GM18499 (cell line): ENCODE measurements around the gene PRKD3.

Experiments
- ATAC-seq: cut with Tn5 transposase; IDR thresholded peaks from one replicate; pipeline ENCODE4 v1.9.1; 2021; ENCODE audit warnings: moderate number of reproducible peaks; ENCODE audit not compliant: insufficient read depth, unreplicated experiment

The PRKD3 gene

GRCh38 chr2:37343537-37344434, 19.2 kb upstream of the PRKD3 start:
- ATAC-seq = no peak

- ATAC-seq = no peak
Observed at GRCh38 chr2:37342591-37343220, 18.1 kb upstream of the PRKD3 start.

- ATAC-seq = no peak
Observed at GRCh38 chr2:37340637-37341036, 16.0 kb upstream of the PRKD3 start.

GRCh38 chr2:37338933-37339332, 14.3 kb upstream of the PRKD3 start:
- no peak for ATAC-seq

DNA sequence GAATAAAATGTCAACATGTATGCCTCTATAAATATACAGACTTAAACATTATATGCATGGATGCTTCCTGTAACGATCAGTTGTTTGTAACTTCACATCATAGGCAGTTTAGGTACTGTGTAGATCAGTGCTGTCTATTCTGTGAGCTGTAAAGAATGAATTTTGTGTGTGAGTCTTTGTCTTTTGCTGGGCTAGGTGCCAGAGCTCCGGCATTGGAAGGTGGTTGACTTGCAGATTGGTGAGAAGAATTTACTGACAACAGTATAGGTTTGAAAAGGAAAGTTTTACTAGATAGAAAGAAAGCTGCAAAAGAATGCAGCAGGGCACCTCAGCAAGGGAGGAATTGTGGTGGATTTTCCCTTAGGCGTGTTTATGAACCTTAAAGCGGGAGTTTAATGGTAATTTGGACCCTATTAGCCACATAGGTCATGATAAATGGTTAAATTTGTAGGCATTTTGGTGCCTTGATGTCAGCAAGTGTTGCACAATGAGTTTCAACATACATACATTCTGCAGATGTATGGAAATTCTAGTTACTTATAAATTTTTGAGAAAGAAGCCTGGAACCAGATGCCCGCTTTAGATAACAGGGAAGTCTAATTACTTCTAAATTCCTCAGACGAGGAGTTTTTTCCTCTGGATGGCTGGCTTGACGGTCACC, 13.1 kb upstream of the PRKD3 start:
- ATAC-seq = no peak

- no peak for ATAC-seq
Observed at GRCh38 chr2:37335604-37336003, 11.0 kb upstream of the PRKD3 start.

DNA sequence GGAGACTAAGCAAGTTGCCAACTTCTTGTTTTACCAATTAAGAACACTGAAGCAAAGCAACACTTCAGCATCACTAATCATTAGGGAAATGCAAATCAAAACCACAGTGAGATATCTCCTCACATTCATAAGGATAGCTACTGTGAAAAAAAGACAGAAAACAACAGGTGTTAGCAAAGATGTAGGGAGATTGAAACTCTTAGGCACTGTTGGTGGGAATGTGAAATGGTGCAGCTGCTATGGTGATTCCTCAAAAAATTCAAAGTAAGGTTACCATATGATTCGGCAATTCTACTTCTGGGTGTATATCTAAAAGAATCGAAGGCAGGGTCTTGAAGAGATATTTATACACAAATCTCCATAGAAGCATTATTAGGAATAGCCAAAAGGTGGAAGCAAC, 8.6 kb upstream of the PRKD3 start:
- ATAC-seq = no peak

- no peak for ATAC-seq
Observed at GRCh38 chr2:37332560-37332959, 7.9 kb upstream of the PRKD3 start.

DNA sequence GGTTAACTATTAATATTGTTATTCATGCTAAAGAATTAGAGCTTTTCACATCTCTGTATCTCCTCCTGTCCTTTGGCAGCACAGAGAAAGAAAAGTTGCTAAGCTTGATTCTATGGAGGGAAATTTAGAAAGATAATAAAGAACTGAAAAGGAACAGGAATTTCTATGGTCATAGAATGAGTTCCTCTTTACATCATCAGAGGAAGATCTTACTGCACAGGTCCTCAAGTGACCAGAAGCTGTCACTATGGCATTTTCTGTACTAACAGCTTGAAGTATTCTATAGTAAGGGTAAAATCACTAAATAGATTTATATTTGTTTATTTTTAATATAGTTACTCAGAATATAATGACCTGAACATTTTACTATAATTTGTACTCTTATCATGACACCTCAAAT, 6.0 kb upstream of the PRKD3 start:
- no peak for ATAC-seq

DNA sequence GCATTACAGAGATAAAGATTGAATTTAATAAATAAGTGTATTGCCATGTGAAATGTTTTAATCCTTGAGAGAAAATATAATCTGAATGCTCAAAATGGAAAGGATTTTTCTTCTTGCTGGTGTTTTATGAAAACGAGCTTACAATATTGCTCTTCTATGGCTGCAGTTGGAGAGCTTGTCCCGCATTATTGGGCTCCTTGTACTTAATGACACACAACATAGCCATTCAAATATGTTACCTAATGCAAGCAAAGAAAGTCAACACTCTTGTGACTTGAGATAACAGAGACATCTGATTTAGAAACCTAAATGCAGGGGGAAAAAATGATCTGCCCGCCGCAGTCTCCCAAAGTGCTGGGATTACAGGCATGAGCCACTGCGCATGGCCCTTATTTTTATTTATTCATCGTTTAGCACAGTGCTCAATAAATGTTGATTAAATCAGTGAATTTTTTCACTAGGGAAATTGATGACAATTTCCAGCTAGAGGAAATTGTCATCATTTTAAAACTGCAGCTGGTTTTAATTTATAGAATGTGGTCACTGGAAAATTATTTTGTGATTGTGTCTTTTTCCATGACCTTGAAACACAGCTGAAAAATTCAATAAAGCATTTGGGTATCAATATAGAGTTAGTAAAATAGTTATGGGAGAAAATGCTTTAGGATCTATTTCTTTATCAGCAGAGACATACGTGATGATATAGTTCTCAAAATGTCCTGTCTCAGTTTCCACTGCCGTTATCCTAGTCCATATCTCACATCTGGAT, 2.4 kb upstream of the PRKD3 start:
- no peak for ATAC-seq

- no peak for ATAC-seq
Observed at GRCh38 chr2:37326285-37326684, 1.7 kb upstream of the PRKD3 start.

DNA sequence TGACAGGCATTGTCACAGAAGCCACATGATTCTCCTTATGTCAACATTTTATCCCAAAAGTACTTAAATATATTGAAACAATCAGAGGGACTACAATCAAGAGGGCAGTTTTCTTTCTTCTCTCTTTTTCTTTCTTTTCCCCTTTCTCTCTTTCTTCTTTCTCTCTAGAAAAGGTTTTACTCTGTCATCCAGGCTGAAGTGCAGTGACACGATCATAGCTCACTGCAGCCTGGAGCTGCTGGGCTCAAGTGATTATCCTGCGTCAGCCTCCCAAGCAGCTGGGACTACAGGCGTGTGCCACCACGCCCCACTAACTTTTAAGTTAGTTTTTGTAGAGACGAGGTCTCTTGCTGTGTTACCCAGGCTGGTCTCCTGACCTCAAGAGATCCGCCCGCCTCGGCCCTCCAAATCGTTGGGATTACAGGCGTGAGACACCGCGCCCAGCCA, 1.0 kb upstream of the PRKD3 start:
- ATAC-seq = no peak

DNA sequence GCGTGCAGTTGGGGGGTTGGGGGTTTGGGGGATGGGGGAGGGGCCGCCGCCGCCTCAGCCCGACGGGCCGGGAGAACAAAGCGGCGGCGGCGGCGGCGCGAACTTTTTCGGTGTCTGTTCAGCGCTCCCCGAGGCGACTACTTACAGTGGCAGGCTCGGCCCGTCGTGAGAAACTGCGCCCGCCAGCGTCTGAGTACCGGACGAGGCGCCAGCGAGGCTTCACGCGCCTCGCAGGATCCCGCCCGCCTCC, 172 bp downstream of the PRKD3 start:
- no peak for ATAC-seq

- no peak for ATAC-seq
Observed at GRCh38 chr2:37323781-37324535, 675 bp downstream of the PRKD3 start.

- no peak for ATAC-seq
Observed at GRCh38 chr2:37323176-37323780, 1.4 kb downstream of the PRKD3 start.

- no peak for ATAC-seq
Observed at GRCh38 chr2:37322368-37322767, 2.3 kb downstream of the PRKD3 start.

DNA sequence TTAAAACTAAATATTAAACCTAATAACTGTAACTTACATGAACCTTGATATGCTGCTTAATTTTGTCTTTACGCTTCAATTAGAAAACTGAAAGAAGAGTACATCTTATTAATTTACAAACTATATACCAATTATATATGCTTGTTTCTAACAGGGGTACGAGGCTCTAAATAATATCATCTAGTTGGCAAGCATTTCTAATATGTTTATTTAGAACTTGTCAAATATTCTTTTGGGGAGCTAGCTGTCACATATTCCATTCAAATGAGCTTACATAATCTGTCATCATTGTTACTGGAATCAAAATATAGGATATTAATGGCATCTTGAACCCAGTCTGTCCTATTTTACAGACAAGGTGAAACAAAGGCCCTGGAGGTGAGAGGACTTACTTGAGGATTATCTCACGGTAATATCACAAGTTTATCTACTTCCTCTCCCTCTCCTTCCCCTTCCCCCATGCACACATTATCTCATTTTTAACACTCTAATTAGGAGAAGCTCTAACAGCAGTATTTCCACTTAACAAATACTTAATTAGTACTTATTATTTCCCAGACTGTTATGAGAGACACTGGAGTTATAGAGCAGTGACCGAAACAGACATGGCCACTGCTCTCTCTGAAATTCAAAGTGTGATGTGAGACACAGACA, 3.5 kb downstream of the PRKD3 start:
- ATAC-seq = no peak

- no peak for ATAC-seq
Observed at GRCh38 chr2:37319754-37320609, 4.7 kb downstream of the PRKD3 start.
